ENCODE measurements around the gene AMBRA1.
"Not testable (repeated sequence)": the region's sequence is repeated elsewhere in the genome, so short reads cannot be mapped to it uniquely, and the experiment has no call there.

AMBRA1 gene

GRCh38 chr11:46373787-46374740 is 219.8 kb downstream of the AMBRA1 start:
- ATAC-seq: no peak
- TF ChIP-seq PATZ1 (CRISPR knock-in tag; IDR thresholded peaks at IDR 0.05; ENCODE audit: borderline replicate concordance) (no peak), SNAI2 (CRISPR knock-in tag; IDR thresholded peaks at IDR 0.05) (no peak), ARNTL (CRISPR knock-in tag; IDR thresholded peaks at IDR 0.05; ENCODE audit: borderline replicate concordance, low read depth) (no peak), ZC3H10 (CRISPR knock-in tag; IDR thresholded peaks at IDR 0.05) (no peak), TCF4 (CRISPR knock-in tag; IDR thresholded peaks at IDR 0.05; ENCODE audit: borderline replicate concordance) (no peak), ZFP30 (CRISPR knock-in tag; IDR thresholded peaks at IDR 0.05) (no peak), CSRNP3 (CRISPR knock-in tag; IDR thresholded peaks at IDR 0.05) (no peak), ZFP3 (CRISPR knock-in tag; IDR thresholded peaks at IDR 0.05) (no peak), ZNF565 (CRISPR knock-in tag; conservative IDR thresholded peaks at IDR 0.05; ENCODE audit: low read depth) (no peak), ZNF8 (CRISPR knock-in tag; IDR thresholded peaks at IDR 0.05) (no peak), CSDC2 (CRISPR knock-in tag; IDR thresholded peaks at IDR 0.05) (no peak), POU6F1 (CRISPR knock-in tag; IDR thresholded peaks at IDR 0.05; ENCODE audit: borderline replicate concordance, low read depth) (no peak)

- ATAC-seq: not testable (repeated sequence)
Observed at GRCh38 chr11:46372501-46372900, 221.3 kb downstream of the AMBRA1 start.

GRCh38 chr11:46372086-46372485 is 221.7 kb downstream of the AMBRA1 start:
- no peak for TF ChIP-seq TCF4 (CRISPR knock-in tag; IDR thresholded peaks at IDR 0.05; ENCODE audit: borderline replicate concordance)
- TF ChIP-seq PPARA (CRISPR knock-in tag; IDR thresholded peaks at IDR 0.05; ENCODE audit: borderline replicate concordance): no peak
- no peak for TF ChIP-seq SNAI2 (CRISPR knock-in tag; IDR thresholded peaks at IDR 0.05)
- TF ChIP-seq BACH2 (CRISPR knock-in tag; IDR thresholded peaks at IDR 0.05; ENCODE audit: borderline replicate concordance): no peak
- TF ChIP-seq ZFP30 (CRISPR knock-in tag; IDR thresholded peaks at IDR 0.05): no peak
- TF ChIP-seq ZNF565 (CRISPR knock-in tag; conservative IDR thresholded peaks at IDR 0.05; ENCODE audit: low read depth): no peak
- TF ChIP-seq TSHZ2 (CRISPR knock-in tag; IDR thresholded peaks at IDR 0.05): no peak
- no peak for TF ChIP-seq CSRNP3 (CRISPR knock-in tag; IDR thresholded peaks at IDR 0.05)
- no peak for ATAC-seq

GRCh38 chr11:46371262-46371661 is 222.6 kb downstream of the AMBRA1 start:
- ATAC-seq: not testable (repeated sequence)

Measured in SK-N-SH treated with all-trans-retinoic acid at 6 μM for 48 hours (cell line).